SHP77 (cell line): ENCODE results near the gene ZNF358.

Experiments used
- DNase-seq, 2 experiments: peaks; one replicate each; lab custom pipeline; 2025; lab: John Stamatoyannopoulos, UW

Gene ZNF358

DNA sequence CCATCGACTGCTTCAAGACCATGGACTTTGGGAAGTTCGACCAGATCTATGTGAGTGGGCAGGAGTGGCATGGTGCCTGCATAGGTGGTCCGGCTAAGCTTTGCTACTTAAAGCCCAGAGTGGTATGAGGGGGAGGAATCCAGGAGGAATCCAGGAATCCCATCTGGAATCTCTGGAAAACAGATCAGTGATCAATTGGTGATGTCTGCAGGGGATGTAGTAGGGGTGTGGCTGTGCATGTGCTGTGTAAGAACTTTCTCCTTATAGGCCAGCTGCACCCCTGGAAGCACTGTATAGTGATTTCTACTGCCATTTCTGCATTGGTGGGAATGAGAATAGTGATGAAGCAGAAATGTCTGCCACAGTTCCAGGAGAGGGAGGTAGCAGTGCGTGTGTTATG is 43.2 kb downstream of the ZNF358 start:
- no peak for DNase-seq

DNA sequence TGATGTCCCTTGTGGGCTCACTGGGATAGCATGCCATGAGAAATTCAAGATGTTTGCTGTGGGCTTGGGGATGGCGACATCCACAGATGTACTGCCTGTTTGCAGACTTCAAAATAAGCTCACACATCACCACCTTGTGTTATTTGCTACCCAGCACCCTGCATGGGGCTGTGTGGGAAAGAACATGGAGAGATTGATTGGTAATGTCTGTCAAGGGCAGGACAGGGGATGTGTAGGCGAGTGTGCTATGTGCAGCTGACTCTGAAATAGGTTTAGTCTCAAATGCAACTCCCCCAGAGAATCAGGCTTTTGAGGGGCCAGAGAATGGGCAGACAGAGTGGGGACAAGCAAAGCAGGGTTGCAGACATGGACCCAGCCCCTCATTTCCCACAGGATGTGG is 44.4 kb downstream of the ZNF358 start:
- no peak for DNase-seq

DNA sequence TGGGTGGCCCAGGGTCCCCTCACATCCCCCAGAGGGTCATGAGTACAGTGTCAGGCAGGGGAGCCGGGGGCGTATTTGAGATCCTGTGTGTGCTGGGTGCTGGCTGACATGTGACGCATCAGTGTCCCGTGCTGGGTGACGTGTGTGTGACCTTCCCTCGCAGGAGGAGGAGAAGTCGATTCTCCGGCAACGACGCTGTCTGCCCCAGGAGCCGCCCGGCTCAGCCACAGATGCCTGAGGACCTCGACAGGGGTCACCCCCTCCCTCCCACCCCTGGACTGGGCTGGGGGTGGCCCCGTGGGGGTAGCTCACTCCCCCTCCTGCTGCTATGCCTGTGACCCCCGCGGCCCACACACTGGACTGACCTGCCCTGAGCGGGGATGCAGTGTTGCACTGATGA is 45.4 kb downstream of the ZNF358 start:
- DNase-seq: no peak

DNA sequence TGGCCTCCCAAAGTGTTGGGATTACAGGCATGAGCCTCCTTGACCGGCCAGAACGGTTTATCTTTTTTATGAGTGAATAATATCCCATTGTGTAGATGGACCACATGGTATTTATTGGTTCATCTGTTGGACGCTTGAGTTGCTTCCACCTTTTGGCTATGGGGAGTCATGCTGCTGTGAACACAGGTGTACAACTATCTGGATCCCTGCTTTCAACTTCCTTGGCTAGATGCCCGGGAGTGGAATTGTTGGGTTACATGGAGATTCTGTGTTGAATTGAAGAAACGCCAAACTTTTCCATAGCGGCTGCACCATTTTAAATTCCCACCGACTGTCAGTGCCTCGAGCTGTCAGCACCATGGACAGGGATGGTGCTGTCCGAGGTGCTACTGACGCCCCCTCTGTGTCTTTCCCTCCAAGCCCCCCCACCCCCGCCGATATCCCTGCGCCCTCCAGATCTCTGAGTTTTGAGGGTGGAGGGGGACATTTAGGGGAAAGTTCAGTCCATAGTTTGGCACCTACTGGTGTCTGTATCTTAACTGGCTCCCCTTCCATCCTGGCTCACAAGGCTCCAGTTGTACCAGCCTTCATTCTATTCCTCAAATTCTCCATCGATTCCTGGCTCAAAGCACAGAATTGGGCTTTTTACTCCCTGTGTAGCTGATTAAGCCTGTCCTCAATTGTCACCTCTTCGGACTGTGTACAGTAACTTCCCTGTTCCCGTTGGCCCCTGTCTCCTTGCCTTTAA is 46.9 kb downstream of the ZNF358 start:
- DNase-seq: no peak

DNA sequence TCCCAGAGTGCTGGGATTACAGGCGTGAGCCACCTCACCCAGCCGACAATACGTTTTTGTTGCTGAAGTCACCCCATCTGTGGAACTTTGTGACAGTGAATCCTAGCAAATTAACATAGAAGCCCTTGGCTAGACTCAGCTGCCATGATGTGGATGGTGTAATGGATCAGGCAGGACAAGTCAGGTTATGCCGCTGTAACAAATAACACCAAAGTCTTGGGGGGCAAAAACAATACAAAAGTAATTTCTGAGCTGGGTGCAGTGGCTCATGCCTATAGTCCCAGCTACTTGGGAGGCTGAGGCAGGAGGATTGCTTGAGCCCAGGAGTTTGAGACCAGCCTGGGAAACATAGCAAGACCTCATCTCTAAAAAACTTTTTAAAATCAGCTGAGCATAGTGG is 49.0 kb downstream of the ZNF358 start:
- no peak for DNase-seq

DNA sequence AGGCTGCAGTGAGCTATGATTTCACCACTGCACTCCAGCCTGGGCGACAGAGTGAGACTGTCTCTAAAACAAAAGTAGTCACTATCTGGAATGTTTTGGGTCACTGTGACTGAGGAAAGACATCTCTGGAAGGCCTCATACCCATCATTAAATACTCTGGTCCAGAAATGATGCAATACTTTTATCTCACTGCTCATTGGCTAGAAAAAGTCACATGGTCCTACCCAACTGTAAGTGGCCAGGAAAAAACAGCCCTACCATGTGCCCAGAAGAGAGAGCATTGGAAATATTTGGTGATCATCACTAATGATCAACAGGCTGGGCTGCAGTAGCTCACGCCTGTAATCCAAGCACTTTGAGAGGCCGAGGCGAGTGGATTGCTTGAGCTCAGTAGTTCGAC is 49.4 kb downstream of the ZNF358 start:
- no peak for DNase-seq
